ENCODE measurements around the gene PTGS1. TPM values are rescaled to one million over a fixed set of nuclear protein-coding genes. Genes with fewer than 3 reads are reported as not detected.

Gene PTGS1
- total and polyA plus RNA-seq, 4 donors, result 0.84 to 5.3 (median 1.1) TPM

GRCh38 chr9:122398371-122398924 lies 27.6 kb downstream of the PTGS1 start:
- H3K9me3 ChIP-seq (ENCODE audit: control insufficient read depth in 4 of 4, low read length in 3 of 4), result no peaks in the 10 kb centered on the region
- H3K4me1 ChIP-seq (ENCODE audit: control insufficient read depth in 4 of 4, insufficient read depth in 4 of 4, low read length in 3 of 4), result no peaks in the 10 kb centered on the region
- no peak overlapping the region for H3K27ac ChIP-seq (ENCODE audit: low read depth in 1 of 2, low read length in 2 of 2)
- 92% methylated on average over 3 of the region's 3 CpGs for WGBS
- peak; percentile 25 for DNase-seq (ENCODE audit: low spot score)
- H3K9ac ChIP-seq (ENCODE audit: low read depth in 1 of 2, low read length in 2 of 2), result no peak overlapping the region
- TF ChIP-seq FOXA1 (IDR thresholded peaks at IDR 0.05), result no peak
- no peak for TF ChIP-seq ZBTB33 (IDR thresholded peaks at IDR 0.05)
- TF ChIP-seq RAD21 (IDR thresholded peaks at IDR 0.05), result no peak
- no peak for TF ChIP-seq SP1 (IDR thresholded peaks at IDR 0.05)
- TF ChIP-seq HNF4G (IDR thresholded peaks at IDR 0.05), result no peak
- TF ChIP-seq HNF4A (conservative IDR thresholded peaks at IDR 0.05), result no peak
- TF ChIP-seq, protein P1, sequence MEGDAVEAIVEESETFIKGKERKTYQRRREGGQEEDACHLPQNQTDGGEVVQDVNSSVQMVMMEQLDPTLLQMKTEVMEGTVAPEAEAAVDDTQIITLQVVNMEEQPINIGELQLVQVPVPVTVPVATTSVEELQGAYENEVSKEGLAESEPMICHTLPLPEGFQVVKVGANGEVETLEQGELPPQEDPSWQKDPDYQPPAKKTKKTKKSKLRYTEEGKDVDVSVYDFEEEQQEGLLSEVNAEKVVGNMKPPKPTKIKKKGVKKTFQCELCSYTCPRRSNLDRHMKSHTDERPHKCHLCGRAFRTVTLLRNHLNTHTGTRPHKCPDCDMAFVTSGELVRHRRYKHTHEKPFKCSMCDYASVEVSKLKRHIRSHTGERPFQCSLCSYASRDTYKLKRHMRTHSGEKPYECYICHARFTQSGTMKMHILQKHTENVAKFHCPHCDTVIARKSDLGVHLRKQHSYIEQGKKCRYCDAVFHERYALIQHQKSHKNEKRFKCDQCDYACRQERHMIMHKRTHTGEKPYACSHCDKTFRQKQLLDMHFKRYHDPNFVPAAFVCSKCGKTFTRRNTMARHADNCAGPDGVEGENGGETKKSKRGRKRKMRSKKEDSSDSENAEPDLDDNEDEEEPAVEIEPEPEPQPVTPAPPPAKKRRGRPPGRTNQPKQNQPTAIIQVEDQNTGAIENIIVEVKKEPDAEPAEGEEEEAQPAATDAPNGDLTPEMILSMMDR (IDR thresholded peaks at IDR 0.05; ENCODE audit: low read depth, low read length, missing input control), result no peak
- TF ChIP-seq, protein P2, sequence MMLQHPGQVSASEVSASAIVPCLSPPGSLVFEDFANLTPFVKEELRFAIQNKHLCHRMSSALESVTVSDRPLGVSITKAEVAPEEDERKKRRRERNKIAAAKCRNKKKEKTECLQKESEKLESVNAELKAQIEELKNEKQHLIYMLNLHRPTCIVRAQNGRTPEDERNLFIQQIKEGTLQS (IDR thresholded peaks at IDR 0.05), result no peak
- H3K36me3 ChIP-seq (ENCODE audit: control insufficient read depth in 4 of 4, insufficient read depth in 3 of 4, low read depth in 1 of 4, low read length in 3 of 4), result no peaks in the 10 kb centered on the region
- H3K4me3 ChIP-seq (ENCODE audit: low read depth in 1 of 3, low read length in 3 of 3), result no peak overlapping the region
- no peaks in the 10 kb centered on the region for H3K27me3 ChIP-seq (ENCODE audit: control insufficient read depth in 4 of 4, insufficient read depth in 4 of 4, low read length in 3 of 4)

- TF ChIP-seq JUND (IDR thresholded peaks at IDR 0.05) (no peak), YY1 (IDR thresholded peaks at IDR 0.05) (no peak), TAF1 (conservative IDR thresholded peaks at IDR 0.05) (no peak), FOXA1 (IDR thresholded peaks at IDR 0.05) (no peak), EGR1 (IDR thresholded peaks at IDR 0.05; ENCODE audit: low read depth in 2 of 2) (no peak), HNF4G (IDR thresholded peaks at IDR 0.05) (no peak), SP1 (IDR thresholded peaks at IDR 0.05) (no peak)
- TF ChIP-seq, protein P3, sequence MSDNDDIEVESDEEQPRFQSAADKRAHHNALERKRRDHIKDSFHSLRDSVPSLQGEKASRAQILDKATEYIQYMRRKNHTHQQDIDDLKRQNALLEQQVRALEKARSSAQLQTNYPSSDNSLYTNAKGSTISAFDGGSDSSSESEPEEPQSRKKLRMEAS (IDR thresholded peaks at IDR 0.05), result no peak
- TF ChIP-seq, protein P2 (IDR thresholded peaks at IDR 0.05), result no peak
- TF ChIP-seq, protein P4, sequence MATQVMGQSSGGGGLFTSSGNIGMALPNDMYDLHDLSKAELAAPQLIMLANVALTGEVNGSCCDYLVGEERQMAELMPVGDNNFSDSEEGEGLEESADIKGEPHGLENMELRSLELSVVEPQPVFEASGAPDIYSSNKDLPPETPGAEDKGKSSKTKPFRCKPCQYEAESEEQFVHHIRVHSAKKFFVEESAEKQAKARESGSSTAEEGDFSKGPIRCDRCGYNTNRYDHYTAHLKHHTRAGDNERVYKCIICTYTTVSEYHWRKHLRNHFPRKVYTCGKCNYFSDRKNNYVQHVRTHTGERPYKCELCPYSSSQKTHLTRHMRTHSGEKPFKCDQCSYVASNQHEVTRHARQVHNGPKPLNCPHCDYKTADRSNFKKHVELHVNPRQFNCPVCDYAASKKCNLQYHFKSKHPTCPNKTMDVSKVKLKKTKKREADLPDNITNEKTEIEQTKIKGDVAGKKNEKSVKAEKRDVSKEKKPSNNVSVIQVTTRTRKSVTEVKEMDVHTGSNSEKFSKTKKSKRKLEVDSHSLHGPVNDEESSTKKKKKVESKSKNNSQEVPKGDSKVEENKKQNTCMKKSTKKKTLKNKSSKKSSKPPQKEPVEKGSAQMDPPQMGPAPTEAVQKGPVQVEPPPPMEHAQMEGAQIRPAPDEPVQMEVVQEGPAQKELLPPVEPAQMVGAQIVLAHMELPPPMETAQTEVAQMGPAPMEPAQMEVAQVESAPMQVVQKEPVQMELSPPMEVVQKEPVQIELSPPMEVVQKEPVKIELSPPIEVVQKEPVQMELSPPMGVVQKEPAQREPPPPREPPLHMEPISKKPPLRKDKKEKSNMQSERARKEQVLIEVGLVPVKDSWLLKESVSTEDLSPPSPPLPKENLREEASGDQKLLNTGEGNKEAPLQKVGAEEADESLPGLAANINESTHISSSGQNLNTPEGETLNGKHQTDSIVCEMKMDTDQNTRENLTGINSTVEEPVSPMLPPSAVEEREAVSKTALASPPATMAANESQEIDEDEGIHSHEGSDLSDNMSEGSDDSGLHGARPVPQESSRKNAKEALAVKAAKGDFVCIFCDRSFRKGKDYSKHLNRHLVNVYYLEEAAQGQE (IDR thresholded peaks at IDR 0.05), result no peak
- Histone ChIP-seq H3K9ac (ENCODE audit: low read depth in 1 of 2, low read length in 2 of 2) (no peak overlapping the region), H3K4me3 (ENCODE audit: low read depth in 1 of 3, low read length in 3 of 3) (no peak overlapping the region), H3K9me3 (ENCODE audit: control insufficient read depth in 4 of 4, low read length in 3 of 4) (peaks cover 0 to 4% (median 1%) of the 10 kb centered on the region in 4 donors), H3K36me3 (ENCODE audit: control insufficient read depth in 4 of 4, insufficient read depth in 3 of 4, low read depth in 1 of 4, low read length in 3 of 4) (no peaks in the 10 kb centered on the region), H3K4me1 (ENCODE audit: control insufficient read depth in 4 of 4, insufficient read depth in 4 of 4, low read length in 3 of 4) (peaks cover 0 to 3% (median 0%) of the 10 kb centered on the region in 4 donors), H3K27me3 (ENCODE audit: control insufficient read depth in 4 of 4, insufficient read depth in 4 of 4, low read length in 3 of 4) (no peaks in the 10 kb centered on the region), H3K27ac (ENCODE audit: low read depth in 1 of 2, low read length in 2 of 2) (no peak overlapping the region)
- WGBS, result 92% methylated on average over 8 of the region's 8 CpGs
- DNase-seq (ENCODE audit: low spot score), result no peak
Measured at GRCh38 chr9:122401896-122402295, 31.1 kb downstream of the PTGS1 start.
